ENCODE measurements around the gene FOXP2.

FOXP2 gene

DNA sequence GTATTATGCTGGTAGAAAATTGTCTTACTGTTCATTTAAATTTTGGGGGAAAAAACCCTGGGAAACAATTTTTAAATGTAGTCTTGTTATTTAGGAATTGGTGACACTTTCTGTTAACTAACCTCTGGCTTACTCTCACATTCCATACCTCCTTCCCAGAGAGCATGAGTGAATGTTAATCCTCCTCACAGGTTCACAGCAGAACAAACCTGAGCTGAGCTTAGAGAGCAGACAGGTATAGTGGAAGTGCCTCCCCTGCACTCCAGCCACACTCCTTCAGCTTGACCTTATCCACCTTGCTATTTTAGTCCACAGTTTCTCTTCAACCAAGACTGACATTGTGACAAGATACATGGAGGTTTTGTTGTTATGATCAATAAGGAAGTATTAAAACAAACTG is 235.9 kb downstream of the FOXP2 start:
- no peaks in the 10 kb centered on the region for H3K27me3 ChIP-seq (ENCODE audit: control insufficient read depth, insufficient read depth, low read length)
- H2AFZ ChIP-seq: no peak overlapping the region
- TF ChIP-seq, protein P1, sequence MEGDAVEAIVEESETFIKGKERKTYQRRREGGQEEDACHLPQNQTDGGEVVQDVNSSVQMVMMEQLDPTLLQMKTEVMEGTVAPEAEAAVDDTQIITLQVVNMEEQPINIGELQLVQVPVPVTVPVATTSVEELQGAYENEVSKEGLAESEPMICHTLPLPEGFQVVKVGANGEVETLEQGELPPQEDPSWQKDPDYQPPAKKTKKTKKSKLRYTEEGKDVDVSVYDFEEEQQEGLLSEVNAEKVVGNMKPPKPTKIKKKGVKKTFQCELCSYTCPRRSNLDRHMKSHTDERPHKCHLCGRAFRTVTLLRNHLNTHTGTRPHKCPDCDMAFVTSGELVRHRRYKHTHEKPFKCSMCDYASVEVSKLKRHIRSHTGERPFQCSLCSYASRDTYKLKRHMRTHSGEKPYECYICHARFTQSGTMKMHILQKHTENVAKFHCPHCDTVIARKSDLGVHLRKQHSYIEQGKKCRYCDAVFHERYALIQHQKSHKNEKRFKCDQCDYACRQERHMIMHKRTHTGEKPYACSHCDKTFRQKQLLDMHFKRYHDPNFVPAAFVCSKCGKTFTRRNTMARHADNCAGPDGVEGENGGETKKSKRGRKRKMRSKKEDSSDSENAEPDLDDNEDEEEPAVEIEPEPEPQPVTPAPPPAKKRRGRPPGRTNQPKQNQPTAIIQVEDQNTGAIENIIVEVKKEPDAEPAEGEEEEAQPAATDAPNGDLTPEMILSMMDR (IDR thresholded peaks at IDR 0.05): no peak
- H3K27ac ChIP-seq: no peak overlapping the region
- no peak overlapping the region for H3K9ac ChIP-seq
- H3K36me3 ChIP-seq (ENCODE audit: control insufficient read depth, insufficient read depth, low read length): no peaks in the 10 kb centered on the region
- no peak overlapping the region for H3K4me3 ChIP-seq (ENCODE audit: low read depth, low read length)
- H3K9me3 ChIP-seq (ENCODE audit: control insufficient read depth, low read length): no peaks in the 10 kb centered on the region
- no peaks in the 10 kb centered on the region for H3K79me2 ChIP-seq
- H3K4me2 ChIP-seq (ENCODE audit: low read length): no peak overlapping the region
- H3K4me1 ChIP-seq: no peaks in the 10 kb centered on the region

DNA sequence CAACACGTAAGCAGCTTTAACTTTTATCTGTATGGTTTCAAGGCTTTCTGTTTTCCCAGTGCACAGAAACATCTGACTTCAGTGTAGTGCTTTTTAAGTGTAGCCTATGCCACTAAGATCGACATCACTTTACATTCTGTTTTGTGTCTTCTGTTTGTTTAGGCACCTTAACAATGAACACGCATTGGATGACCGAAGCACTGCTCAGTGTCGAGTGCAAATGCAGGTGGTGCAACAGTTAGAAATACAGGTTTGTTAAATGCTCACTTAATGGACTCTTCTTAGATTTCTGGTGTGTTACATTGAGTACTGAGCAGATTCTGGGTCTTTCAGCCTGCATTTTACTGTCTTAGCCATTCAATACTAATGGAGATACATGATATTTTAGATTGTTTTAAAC is 237.4 kb downstream of the FOXP2 start:
- TF ChIP-seq, protein P1 (IDR thresholded peaks at IDR 0.05): no peak
- Histone ChIP-seq H3K4me2 (ENCODE audit: low read length) (no peak overlapping the region), H3K27me3 (ENCODE audit: control insufficient read depth, insufficient read depth, low read length) (no peaks in the 10 kb centered on the region), H3K27ac (no peak overlapping the region), H3K4me1 (no peaks in the 10 kb centered on the region), H3K9me3 (ENCODE audit: control insufficient read depth, low read length) (no peaks in the 10 kb centered on the region), H3K9ac (no peak overlapping the region), H3K79me2 (no peaks in the 10 kb centered on the region), H2AFZ (no peak overlapping the region), H3K36me3 (ENCODE audit: control insufficient read depth, insufficient read depth, low read length) (no peaks in the 10 kb centered on the region), H3K4me3 (ENCODE audit: low read depth, low read length) (no peak overlapping the region)

DNA sequence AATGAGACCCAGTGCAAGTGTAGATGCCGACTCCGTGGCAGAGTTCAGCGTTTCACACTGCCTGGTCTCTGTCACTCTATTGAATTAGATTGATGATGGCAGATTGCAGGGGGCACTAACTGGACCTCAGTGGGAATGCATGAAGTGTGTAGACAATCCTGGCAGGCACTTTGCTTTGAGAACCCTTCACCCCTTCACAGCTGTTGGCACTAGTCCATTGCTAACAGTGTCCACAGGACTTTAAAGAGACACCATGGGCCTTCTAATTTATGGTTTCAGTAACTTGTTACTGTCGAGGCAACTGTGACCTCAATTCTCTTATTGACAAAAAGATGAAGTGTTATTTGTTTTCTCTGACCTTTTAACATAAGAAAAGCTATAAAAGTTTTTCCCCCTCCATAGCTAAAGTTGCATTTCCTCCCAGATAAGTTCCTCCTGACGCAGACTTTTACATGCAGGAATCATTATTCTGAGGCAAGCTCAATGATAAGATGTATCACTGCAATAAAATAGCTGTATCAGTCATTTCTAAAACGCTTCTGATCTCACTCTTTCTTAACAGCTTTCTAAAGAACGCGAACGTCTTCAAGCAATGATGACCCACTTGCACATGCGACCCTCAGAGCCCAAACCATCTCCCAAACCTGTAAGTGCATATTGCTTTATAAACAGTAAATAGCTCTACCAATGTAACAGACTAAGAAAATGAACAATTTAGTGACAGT is 238.9 kb downstream of the FOXP2 start:
- Histone ChIP-seq H2AFZ (no peak overlapping the region), H3K27ac (no peak overlapping the region), H3K36me3 (ENCODE audit: control insufficient read depth, insufficient read depth, low read length) (no peaks in the 10 kb centered on the region), H3K4me1 (no peaks in the 10 kb centered on the region), H3K27me3 (ENCODE audit: control insufficient read depth, insufficient read depth, low read length) (no peaks in the 10 kb centered on the region), H3K4me2 (ENCODE audit: low read length) (no peak overlapping the region), H3K79me2 (no peaks in the 10 kb centered on the region), H3K9me3 (ENCODE audit: control insufficient read depth, low read length) (no peaks in the 10 kb centered on the region), H3K4me3 (ENCODE audit: low read depth, low read length) (no peak overlapping the region), H3K9ac (no peak overlapping the region)
- TF ChIP-seq, protein P1 (IDR thresholded peaks at IDR 0.05): no peak

DNA sequence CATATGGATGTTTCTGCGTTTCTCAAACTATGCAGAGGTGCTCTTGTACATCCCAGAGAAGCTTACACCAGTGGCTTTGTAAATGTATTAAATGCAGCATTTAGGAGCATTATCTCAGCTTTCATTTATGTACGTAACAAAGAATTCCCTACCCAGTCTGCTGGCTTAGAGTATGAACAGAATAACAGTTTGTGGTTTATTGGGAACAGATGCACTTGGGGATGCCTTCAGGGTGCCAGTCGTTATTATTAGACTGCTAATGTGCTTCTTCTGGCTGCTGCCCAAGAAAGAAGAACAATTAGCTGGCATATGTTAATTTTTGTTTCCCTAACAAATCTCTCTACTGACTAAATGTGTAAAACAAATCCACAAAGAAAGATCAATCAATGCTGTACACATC is 241.9 kb downstream of the FOXP2 start:
- Histone ChIP-seq H3K4me2 (ENCODE audit: low read length) (no peak overlapping the region), H3K9me3 (ENCODE audit: control insufficient read depth, low read length) (no peaks in the 10 kb centered on the region), H3K27me3 (ENCODE audit: control insufficient read depth, insufficient read depth, low read length) (no peaks in the 10 kb centered on the region), H2AFZ (no peak overlapping the region), H3K9ac (no peak overlapping the region), H3K36me3 (ENCODE audit: control insufficient read depth, insufficient read depth, low read length) (no peaks in the 10 kb centered on the region), H3K4me3 (ENCODE audit: low read depth, low read length) (no peak overlapping the region), H3K27ac (no peak overlapping the region), H3K79me2 (no peaks in the 10 kb centered on the region), H3K4me1 (no peaks in the 10 kb centered on the region)
- TF ChIP-seq, protein P1 (IDR thresholded peaks at IDR 0.05): no peak

DNA sequence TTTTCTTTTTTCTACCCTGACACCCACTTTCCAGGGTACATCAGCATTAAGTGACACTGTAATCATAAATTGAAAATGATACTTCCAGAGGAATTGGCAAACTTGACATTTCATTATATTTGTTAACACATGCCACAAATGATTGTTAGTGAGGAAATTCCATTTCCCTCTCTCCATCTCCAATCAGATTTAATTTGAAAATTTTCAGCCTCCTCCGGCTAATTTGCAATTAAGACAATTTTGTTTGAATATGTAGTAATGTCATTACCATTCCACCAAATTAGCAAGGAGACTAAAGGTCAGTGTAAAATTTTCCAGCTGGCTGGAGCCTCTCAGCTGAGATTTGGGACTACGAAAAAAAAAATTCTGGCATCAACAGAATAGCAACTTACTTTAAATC is 242.7 kb downstream of the FOXP2 start:
- TF ChIP-seq, protein P1 (IDR thresholded peaks at IDR 0.05): no peak
- Histone ChIP-seq H3K9me3 (ENCODE audit: control insufficient read depth, low read length) (no peaks in the 10 kb centered on the region), H3K9ac (no peak overlapping the region), H3K4me2 (ENCODE audit: low read length) (no peak overlapping the region), H3K27me3 (ENCODE audit: control insufficient read depth, insufficient read depth, low read length) (no peaks in the 10 kb centered on the region), H3K4me1 (no peaks in the 10 kb centered on the region), H2AFZ (no peak overlapping the region), H3K27ac (no peak overlapping the region), H3K36me3 (ENCODE audit: control insufficient read depth, insufficient read depth, low read length) (no peaks in the 10 kb centered on the region), H3K4me3 (ENCODE audit: low read depth, low read length) (no peak overlapping the region), H3K79me2 (no peaks in the 10 kb centered on the region)
